HEK293 (cell line): ENCODE data around the gene CACNB2.

Experiments
- GLI4 ChIP-seq: fragments of 450-650 bp; formaldehyde crosslinking; IDR thresholded peaks from 2 replicates; pipeline ENCODE4 v1.5.1; 2016; ENCODE audit warnings: missing biosample characterization, missing genetic modification characterization
- ZBTB11 ChIP-seq: fragments of 450-650 bp; formaldehyde crosslinking; conservative IDR thresholded peaks from 2 replicates; pipeline ENCODE4 v1.5.1; 2016; ENCODE audit warnings: low read depth, missing biosample characterization, missing genetic modification characterization
- ZNF175 ChIP-seq: fragments of 450-650 bp; formaldehyde crosslinking; IDR thresholded peaks from 2 replicates; pipeline ENCODE4 v1.5.1; 2016; ENCODE audit warnings: missing biosample characterization, missing genetic modification characterization
- ZNF362 ChIP-seq: fragments of 450-650 bp; formaldehyde crosslinking; IDR thresholded peaks from 2 replicates; pipeline ENCODE4 v1.5.1; 2016; ENCODE audit warnings: missing biosample characterization, missing genetic modification characterization

- TF ChIP-seq GLI4 (tag by site-specific recombination) (no peak), ZNF362 (tag by site-specific recombination) (no peak), ZNF175 (tag by site-specific recombination) (no peak), ZBTB11 (tag by site-specific recombination) (no peak)
Measured at GRCh38 chr10:18343573-18343972, 203.3 kb downstream of the CACNB2 start.
